ENCODE measurements around the gene SGPP2. TPM values are rescaled to one million over a fixed set of nuclear protein-coding genes. Genes with fewer than 3 reads are reported as not detected.

Gene SGPP2
- total and polyA plus RNA-seq, 2 donors (not counting 3 experiments of a cell fraction or from before 2014, with no cell fraction given): not detected

DNA sequence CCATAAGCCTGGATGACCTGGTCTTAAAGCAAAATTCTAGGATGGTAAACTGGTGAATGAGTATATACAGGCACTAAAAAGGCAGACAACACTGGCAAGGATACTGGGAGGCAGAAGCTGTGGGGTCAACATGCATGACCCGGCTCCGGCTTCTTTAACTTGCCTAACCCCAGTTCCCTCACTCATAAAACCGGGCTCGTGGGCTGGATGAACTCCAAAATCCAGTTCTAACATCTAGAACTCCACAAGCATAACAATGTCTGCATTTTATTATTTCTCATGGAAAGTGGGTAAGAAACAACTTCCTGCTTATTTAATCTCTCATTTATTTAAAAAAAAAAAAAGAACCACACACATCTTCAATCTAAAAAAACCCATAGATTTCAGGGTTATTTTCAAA lies 174.3 kb downstream of the SGPP2 start:
- no peak for DNase-seq (ENCODE audit: low read depth, low spot score)
- no peaks in the 10 kb centered on the region for H3K9me3 ChIP-seq (replicated peaks; ENCODE audit: control insufficient read depth, insufficient read depth, low read length)
- H3K4me1 ChIP-seq (ENCODE audit: control insufficient read depth, extremely low read depth, insufficient read depth, low read length): no peaks in the 10 kb centered on the region
- H3K27ac ChIP-seq (ENCODE audit: insufficient read depth, low read depth, low read length): no peak overlapping the region
- TF ChIP-seq MAX (IDR thresholded peaks at IDR 0.05; ENCODE audit: insufficient read depth, insufficient read length): no peak
- no peak for TF ChIP-seq FOS (IDR thresholded peaks at IDR 0.05; ENCODE audit: borderline replicate concordance, insufficient read depth, low read length)
- no peak for TF ChIP-seq POLR2A (IDR thresholded peaks at IDR 0.05; ENCODE audit: low read depth, low read length)
- no peak for TF ChIP-seq POLR2AphosphoS5 (IDR thresholded peaks at IDR 0.05; ENCODE audit: insufficient read depth, low read depth, low read length)
- TF ChIP-seq JUN (IDR thresholded peaks at IDR 0.05; ENCODE audit: borderline replicate concordance, insufficient read depth, insufficient read length, low read depth): no peak
- TF ChIP-seq GATA2 (IDR thresholded peaks at IDR 0.05; ENCODE audit: insufficient read depth, insufficient read length, low read depth, low read length): no peak
- TF ChIP-seq EZH2 (IDR thresholded peaks at IDR 0.05; ENCODE audit: borderline replicate concordance, low read depth, low read length, severe bottlenecking): no peak
- no peak for TF ChIP-seq MYC (IDR thresholded peaks at IDR 0.05; ENCODE audit: low read depth, low read length)
- TF ChIP-seq, protein P1, sequence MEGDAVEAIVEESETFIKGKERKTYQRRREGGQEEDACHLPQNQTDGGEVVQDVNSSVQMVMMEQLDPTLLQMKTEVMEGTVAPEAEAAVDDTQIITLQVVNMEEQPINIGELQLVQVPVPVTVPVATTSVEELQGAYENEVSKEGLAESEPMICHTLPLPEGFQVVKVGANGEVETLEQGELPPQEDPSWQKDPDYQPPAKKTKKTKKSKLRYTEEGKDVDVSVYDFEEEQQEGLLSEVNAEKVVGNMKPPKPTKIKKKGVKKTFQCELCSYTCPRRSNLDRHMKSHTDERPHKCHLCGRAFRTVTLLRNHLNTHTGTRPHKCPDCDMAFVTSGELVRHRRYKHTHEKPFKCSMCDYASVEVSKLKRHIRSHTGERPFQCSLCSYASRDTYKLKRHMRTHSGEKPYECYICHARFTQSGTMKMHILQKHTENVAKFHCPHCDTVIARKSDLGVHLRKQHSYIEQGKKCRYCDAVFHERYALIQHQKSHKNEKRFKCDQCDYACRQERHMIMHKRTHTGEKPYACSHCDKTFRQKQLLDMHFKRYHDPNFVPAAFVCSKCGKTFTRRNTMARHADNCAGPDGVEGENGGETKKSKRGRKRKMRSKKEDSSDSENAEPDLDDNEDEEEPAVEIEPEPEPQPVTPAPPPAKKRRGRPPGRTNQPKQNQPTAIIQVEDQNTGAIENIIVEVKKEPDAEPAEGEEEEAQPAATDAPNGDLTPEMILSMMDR (IDR thresholded peaks at IDR 0.05; ENCODE audit: extremely low read depth in 1 of 2, insufficient read depth in 1 of 2, low read depth in 1 of 2, low read length in 2 of 2): no peak
- dilution Hi-C loops (cut with MboI; ENCODE audit: extremely low pct_ligation_motif_present, low sequenced_read_pairs): no loop called here
- intact Hi-C loops (cut with micrococcal nuclease): no loop called here
- H4K20me1 ChIP-seq (replicated peaks; ENCODE audit: control insufficient read depth, extremely low read depth, insufficient read depth, low read length): no peaks in the 10 kb centered on the region
- H3K27me3 ChIP-seq (ENCODE audit: control insufficient read depth in 2 of 2, insufficient read depth in 2 of 2, low read length in 2 of 2): no peaks in the 10 kb centered on the region
- no peaks in the 10 kb centered on the region for H3K79me2 ChIP-seq (ENCODE audit: control insufficient read depth, insufficient read depth, low read length)
- POLR2A ChIA-PET: no interaction called here
- FAIRE-seq: no peak
- no TSS peak for BruUV-seq (replicated peaks)
- H3K4me2 ChIP-seq (ENCODE audit: insufficient read depth, low read length): no peak overlapping the region
- H3K9ac ChIP-seq (replicated peaks; ENCODE audit: extremely low read depth, insufficient read depth, low read length): no peak overlapping the region
- peaks cover 0 to 18% of the 10 kb centered on the region in 2 experiments for H3K36me3 ChIP-seq (ENCODE audit: control insufficient read depth in 2 of 2, extremely low read depth in 1 of 2, insufficient read depth in 2 of 2, low read length in 2 of 2)
- CTCF ChIA-PET: interaction anchor here (1.2 kb wide), 1 partner anchor 16 kb away, joined by 3 read pairs; no protein-coding TSS in a partner anchor
- no peaks in the 10 kb centered on the region for H3K9me1 ChIP-seq (replicated peaks; ENCODE audit: control insufficient read depth, extremely low read depth, insufficient read depth, low read length)
- no peak overlapping the region for H3K4me3 ChIP-seq (replicated peaks in 1 of 3; ENCODE audit: insufficient read depth in 1 of 3, low read depth in 1 of 3, low read length in 3 of 3)
- H2AFZ ChIP-seq (ENCODE audit: low read depth, low read length): no peak overlapping the region
